GM23248 (cell line): ENCODE results near the gene PADI2.

Source experiments
- EZH2 ChIP-seq: fragments of 200-600 bp; sonication (generic); IDR thresholded peaks from 2 replicates; pipeline ENCODE4 v1.6.1; 2018; ENCODE audit warnings: antibody characterized with exemption, mild to moderate bottlenecking; ENCODE audit not compliant: insufficient read depth, poor library complexity, severe bottlenecking
- EZH2phosphoT487 ChIP-seq: fragments of 200-600 bp; sonication (generic); IDR thresholded peaks from 2 replicates; pipeline ENCODE4 v1.6.1; 2018; ENCODE audit warnings: antibody characterized with exemption, moderate library complexity, mild to moderate bottlenecking, low read depth; ENCODE audit not compliant: insufficient read depth

DNA sequence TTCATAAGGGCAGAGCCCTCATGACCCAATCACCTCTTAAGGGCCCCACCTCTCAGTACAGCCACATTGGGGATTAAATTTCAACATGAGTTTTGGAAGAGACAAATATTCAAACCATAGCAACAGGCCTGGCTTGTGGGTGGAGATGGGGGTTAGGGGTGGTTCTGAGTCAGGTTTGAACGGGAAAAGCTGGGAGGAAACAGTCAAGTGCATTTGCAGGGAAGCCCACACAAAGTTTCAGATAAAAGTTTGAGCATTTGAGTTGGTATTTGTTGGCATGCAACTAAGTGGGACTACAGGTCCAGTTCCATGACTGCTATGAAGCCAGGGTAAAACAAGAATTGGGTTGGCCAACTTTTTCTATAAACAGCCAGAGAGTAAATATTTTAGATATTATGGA, 21.0 kb upstream of the PADI2 start:
- TF ChIP-seq EZH2 (no peak), EZH2phosphoT487 (no peak)
